IMR-90 (cell line): ENCODE data around the gene RPH3AL. TPM values are rescaled to one million over a fixed set of nuclear protein-coding genes. Genes with fewer than 3 reads are reported as not detected.

Experiments used
- ATAC-seq: fragments of 200-7000 bp; cut with Tn5 transposase; 2 replicates; pipeline ENCODE4 v1.9.1; 2020; ENCODE audit warnings: low read depth, mild to moderate bottlenecking, moderate library complexity
- BruUV-seq: library from RNA; stranded (reverse); fragments of 400-500 nt; replicated peaks from 2 replicates; lab custom pipeline; 2021; lab: Mats Ljungman, UMichigan
- CTCF ChIA-PET: fragments of 300-600 bp; formaldehyde crosslinking; extraction: SDS; loops from one replicate; lab custom pipeline; 2021; ENCODE audit warnings: antibody characterized with exemption; lab: Yijun Ruan, JAX
- POLR2A ChIA-PET: fragments of 300-600 bp; sonication (Branson Sonifier 250); formaldehyde crosslinking; loops from one replicate; lab custom pipeline; 2022; ENCODE audit warnings: antibody characterized with exemption; ENCODE audit not compliant: unreplicated experiment; lab: Charles Lee
- DNase-seq: peaks from one replicate; pipeline ENCODE4 v3.0.0; 2013
- H2AFZ ChIP-seq: replicated peaks from 2 replicates; pipeline ENCODE3; 2013; ENCODE audit warnings: low read length, mild to moderate bottlenecking; ENCODE audit not compliant: poor library complexity
- H2AK5ac ChIP-seq: 2 replicates; pipeline ENCODE4 v1.6.1; 2013; ENCODE audit warnings: low read depth, low read length, inconsistent platforms
- H2AK9ac ChIP-seq: replicated peaks from 2 replicates; pipeline ENCODE3; 2013; ENCODE audit warnings: mild to moderate bottlenecking, low read depth, low read length, moderate library complexity; ENCODE audit not compliant: poor library complexity
- H2BK120ac ChIP-seq: 2 replicates; pipeline ENCODE4 v1.6.1; 2013; ENCODE audit warnings: low read depth, low read length, inconsistent platforms
- H2BK15ac ChIP-seq: 3 replicates; pipeline ENCODE4 v1.6.1; 2013; ENCODE audit warnings: low read depth, low read length, inconsistent platforms
- H2BK20ac ChIP-seq: 2 replicates; pipeline ENCODE4 v1.6.1; 2013; ENCODE audit warnings: low read depth, mild to moderate bottlenecking, inconsistent platforms, low read length, moderate library complexity
- H2BK5ac ChIP-seq: 2 replicates; pipeline ENCODE4 v1.6.1; 2013; ENCODE audit warnings: mild to moderate bottlenecking, low read depth, low read length, inconsistent platforms; ENCODE audit not compliant: poor library complexity, severe bottlenecking
- H3K14ac ChIP-seq: replicated peaks from 2 replicates; pipeline ENCODE4 v1.6.1; 2013; ENCODE audit warnings: low read depth, low read length, inconsistent platforms
- H3K18ac ChIP-seq: 2 replicates; pipeline ENCODE4 v1.6.1; 2013; ENCODE audit warnings: low read depth, low read length, control low read depth
- H3K23ac ChIP-seq: 2 replicates; pipeline ENCODE4 v1.6.1; 2013; ENCODE audit warnings: low read depth, low read length, inconsistent platforms
- H3K27ac ChIP-seq: 2 replicates; pipeline ENCODE4 v1.5.1; 2013; ENCODE audit warnings: mild to moderate bottlenecking, control low read depth, low read length; ENCODE audit not compliant: insufficient read depth
- H3K27me3 ChIP-seq: 2 replicates; pipeline ENCODE4 v1.6.1; 2013; ENCODE audit warnings: low read length; ENCODE audit not compliant: control insufficient read depth, insufficient read depth
- H3K36me3 ChIP-seq: 2 replicates; pipeline ENCODE4 v1.6.1; 2013; ENCODE audit warnings: low read length, mixed read lengths; ENCODE audit not compliant: control insufficient read depth, insufficient read depth
- H3K4ac ChIP-seq: 2 replicates; pipeline ENCODE4 v1.6.1; 2013; ENCODE audit warnings: low read depth, low read length, inconsistent platforms
- H3K4me1 ChIP-seq: 2 replicates; pipeline ENCODE4 v1.6.1; 2013; ENCODE audit warnings: low read length, mixed read lengths; ENCODE audit not compliant: control insufficient read depth, insufficient read depth
- H3K4me2 ChIP-seq: 2 replicates; pipeline ENCODE4 v1.6.1; 2013; ENCODE audit warnings: low read depth, mild to moderate bottlenecking, control low read depth, low read length, moderate library complexity
- H3K4me3 ChIP-seq: 2 replicates; pipeline ENCODE4 v1.5.1; 2013; ENCODE audit warnings: low read depth, mild to moderate bottlenecking, control low read depth, low read length, moderate library complexity; ENCODE audit not compliant: insufficient read depth
- H3K56ac ChIP-seq: 2 replicates; pipeline ENCODE4 v1.6.1; 2013; ENCODE audit warnings: low read length, inconsistent platforms; ENCODE audit not compliant: insufficient read depth; ENCODE audit errors: extremely low read depth
- H3K79me1 ChIP-seq, 2 experiments: 2 replicates each; pipeline ENCODE4 v1.6.1; 2013; ENCODE audit warnings: low read length in 2 of 2, inconsistent platforms in 1 of 2, low read depth in 1 of 2
- H3K9ac ChIP-seq: 2 replicates; pipeline ENCODE4 v1.6.1; 2013; ENCODE audit warnings: low read depth, low read length, control low read depth
- H3K9me1 ChIP-seq: 2 replicates; pipeline ENCODE4 v1.6.1; 2013; ENCODE audit warnings: low read length, inconsistent platforms; ENCODE audit not compliant: insufficient read depth
- H3K9me3 ChIP-seq: 2 replicates; pipeline ENCODE4 v1.6.1; 2013; ENCODE audit warnings: low read length; ENCODE audit not compliant: control insufficient read depth, insufficient read depth
- H4K20me1 ChIP-seq: 2 replicates; pipeline ENCODE4 v1.6.1; 2013; ENCODE audit warnings: low read length, inconsistent platforms; ENCODE audit not compliant: insufficient read depth
- H4K5ac ChIP-seq: 2 replicates; pipeline ENCODE4 v1.6.1; 2013; ENCODE audit warnings: mild to moderate bottlenecking, low read depth, low read length, control low read depth
- H4K8ac ChIP-seq, 2 experiments: 2 replicates each; pipeline ENCODE4 v1.6.1; 2013; ENCODE audit warnings: low read depth in 2 of 2, low read length in 2 of 2, control low read depth in 1 of 2, inconsistent platforms in 1 of 2
- H4K91ac ChIP-seq: 2 replicates; pipeline ENCODE4 v1.6.1; 2013; ENCODE audit warnings: low read depth, low read length, inconsistent platforms; ENCODE audit not compliant: insufficient read depth
- BHLHE40 ChIP-seq: fragments of 150-350 bp; IDR thresholded peaks from 2 replicates; pipeline ENCODE4 v1.6.1; 2016; ENCODE audit warnings: mild to moderate bottlenecking, low read depth, low read length
- CHD1 ChIP-seq: IDR thresholded peaks from 2 replicates; pipeline ENCODE4 v1.6.1; 2012; ENCODE audit warnings: low read depth, low read length, improper control_type of control experiment
- MAFK ChIP-seq: IDR thresholded peaks from 2 replicates; pipeline ENCODE4 v1.6.1; 2012; ENCODE audit warnings: low read depth, low read length, improper control_type of control experiment
- MAZ ChIP-seq: IDR thresholded peaks from 2 replicates; pipeline ENCODE4 v1.6.1; 2012; ENCODE audit warnings: low read depth, mild to moderate bottlenecking, low read length, improper control_type of control experiment, moderate library complexity, borderline replicate concordance
- MXI1 ChIP-seq: IDR thresholded peaks from 2 replicates; pipeline ENCODE4 v1.6.1; 2012; ENCODE audit warnings: low read depth, mild to moderate bottlenecking, low read length, moderate library complexity, borderline replicate concordance
- NFE2L2 ChIP-seq: fragments of 150-350 bp; IDR thresholded peaks from 2 replicates; pipeline ENCODE4 v1.6.1; 2016; ENCODE audit warnings: low read depth, mild to moderate bottlenecking, low read length
- RCOR1 ChIP-seq: IDR thresholded peaks from 2 replicates; pipeline ENCODE4 v1.6.1; 2012; ENCODE audit warnings: mild to moderate bottlenecking, low read length, improper control_type of control experiment; ENCODE audit not compliant: insufficient replicate concordance
- WGBS, 2 experiments: methylation state at CpG; one replicate each; pipeline versions ENCODE4 v1.1.5 to v1.1.7; 2013; ENCODE audit warnings: missing lambda C conversion rate in 2 of 2; ENCODE audit not compliant: insufficient read length in 1 of 2; ENCODE audit errors: extremely low coverage in 2 of 2; 5-methylcytosine and 5-hydroxymethylcytosine counted together
- dilution Hi-C: fragments of 300-500 bp; cut with HindIII; formaldehyde crosslinking; loops from one replicate; pipeline ENCODE4 v1.14.3; 2018; ENCODE audit warnings: low sequenced_read_pairs; ENCODE audit not compliant: unreplicated experiment
- in situ Hi-C: fragments of 300-500 bp; cut with MboI; formaldehyde crosslinking; loops from 3 replicates; pipeline ENCODE4 v1.14.3; 2019; ENCODE audit warnings: low sequenced_read_pairs, inconsistent platforms, mixed read lengths
- intact Hi-C: fragments of 100-400 bp; cut with micrococcal nuclease; formaldehyde crosslinking; loops from 2 replicates; pipeline ENCODE4 v1.10.0; 2022
- polyA plus RNA-seq, 3 experiments: library from polyadenylated mRNA; depleted of rRNA; stranded (reverse); fragments of >200 nt; gene quantifications; 2 replicates each; pipeline ENCODE4 v1.2.3, GENCODE V29; 2012; ENCODE audit warnings: low replicate concordance in 1 of 3
- total RNA-seq: library from RNA; depleted of rRNA; stranded (reverse); fragments of >200 nt; gene quantifications from 2 replicates; pipeline ENCODE4 v1.2.3, GENCODE V29; 2012
- TF ChIP-seq, protein P1 (sequence below): fragments of 150-350 bp; IDR thresholded peaks from 2 replicates; pipeline ENCODE4 v1.6.1; 2016; ENCODE audit warnings: low read depth, mild to moderate bottlenecking, low read length, moderate library complexity, borderline replicate concordance
- TF ChIP-seq, protein P2 (sequence below): conservative IDR thresholded peaks from 2 replicates; pipeline ENCODE4 v1.5.1; 2012; ENCODE audit warnings: mild to moderate bottlenecking, low read depth, low read length, improper control_type of control experiment

Gene RPH3AL
- total and polyA plus RNA-seq, 2 of the 4 experiments (the other 2 are of a cell fraction), result 1.8 to 2.5 TPM

DNA sequence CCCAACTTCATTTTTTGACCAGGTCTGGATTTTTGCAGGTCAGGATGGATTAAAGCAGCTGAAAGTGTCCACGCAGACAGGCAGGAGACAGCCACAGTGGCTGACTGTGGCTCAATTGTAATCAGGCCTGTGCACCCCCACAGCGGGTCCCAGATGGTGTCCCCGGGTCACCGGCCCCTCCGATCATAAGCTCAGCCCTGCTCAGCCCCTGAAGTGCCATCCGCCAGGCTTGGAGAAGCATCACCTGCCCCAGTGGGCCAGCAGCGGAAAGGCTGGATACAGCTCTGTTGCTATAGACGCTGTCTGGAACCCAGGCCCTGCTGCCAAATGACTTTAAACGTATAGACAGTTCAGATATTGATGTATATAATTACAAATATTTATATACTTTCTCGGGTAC lies 60.6 kb downstream of the RPH3AL start:
- Histone ChIP-seq H3K4ac (no peak overlapping the region), H2AK9ac (no peak overlapping the region), H2BK120ac (no peak overlapping the region), H3K36me3 (no peaks in the 10 kb centered on the region), H2AK5ac (no peak overlapping the region), H2AFZ (no peak overlapping the region), H3K4me2 (no peak overlapping the region), H3K9me3 (no peaks in the 10 kb centered on the region), H2BK20ac (no peak overlapping the region), H3K4me1 (no peaks in the 10 kb centered on the region), H3K14ac (no peak overlapping the region), H3K9me1 (no peaks in the 10 kb centered on the region), H3K27ac (no peak overlapping the region), H3K79me1 (no peaks in the 10 kb centered on the region), H3K4me3 (no peak overlapping the region), H3K9ac (no peak overlapping the region), H2BK15ac (no peak overlapping the region), H4K20me1 (no peaks in the 10 kb centered on the region), H4K91ac (no peak overlapping the region), H4K8ac (no peak overlapping the region), H3K23ac (no peak overlapping the region), H3K18ac (no peak overlapping the region), H4K5ac (no peak overlapping the region), H3K56ac (no peak overlapping the region), H2BK5ac (no peak overlapping the region), H3K27me3 (peaks cover 26% of the 10 kb centered on the region)
- CTCF ChIA-PET, result no interaction called here
- in situ Hi-C loops (no loop called here), dilution Hi-C loops (no loop called here), intact Hi-C loops (no loop called here)
- BruUV-seq, result no TSS peak
- ATAC-seq (no peak), DNase-seq (no peak)
- TF ChIP-seq RCOR1 (no peak), MAZ (no peak), CHD1 (no peak), BHLHE40 (no peak), MAFK (no peak), NFE2L2 (no peak), MXI1 (no peak)
- TF ChIP-seq, protein P1, sequence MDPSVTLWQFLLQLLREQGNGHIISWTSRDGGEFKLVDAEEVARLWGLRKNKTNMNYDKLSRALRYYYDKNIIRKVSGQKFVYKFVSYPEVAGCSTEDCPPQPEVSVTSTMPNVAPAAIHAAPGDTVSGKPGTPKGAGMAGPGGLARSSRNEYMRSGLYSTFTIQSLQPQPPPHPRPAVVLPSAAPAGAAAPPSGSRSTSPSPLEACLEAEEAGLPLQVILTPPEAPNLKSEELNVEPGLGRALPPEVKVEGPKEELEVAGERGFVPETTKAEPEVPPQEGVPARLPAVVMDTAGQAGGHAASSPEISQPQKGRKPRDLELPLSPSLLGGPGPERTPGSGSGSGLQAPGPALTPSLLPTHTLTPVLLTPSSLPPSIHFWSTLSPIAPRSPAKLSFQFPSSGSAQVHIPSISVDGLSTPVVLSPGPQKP, result no peak
- TF ChIP-seq, protein P2, sequence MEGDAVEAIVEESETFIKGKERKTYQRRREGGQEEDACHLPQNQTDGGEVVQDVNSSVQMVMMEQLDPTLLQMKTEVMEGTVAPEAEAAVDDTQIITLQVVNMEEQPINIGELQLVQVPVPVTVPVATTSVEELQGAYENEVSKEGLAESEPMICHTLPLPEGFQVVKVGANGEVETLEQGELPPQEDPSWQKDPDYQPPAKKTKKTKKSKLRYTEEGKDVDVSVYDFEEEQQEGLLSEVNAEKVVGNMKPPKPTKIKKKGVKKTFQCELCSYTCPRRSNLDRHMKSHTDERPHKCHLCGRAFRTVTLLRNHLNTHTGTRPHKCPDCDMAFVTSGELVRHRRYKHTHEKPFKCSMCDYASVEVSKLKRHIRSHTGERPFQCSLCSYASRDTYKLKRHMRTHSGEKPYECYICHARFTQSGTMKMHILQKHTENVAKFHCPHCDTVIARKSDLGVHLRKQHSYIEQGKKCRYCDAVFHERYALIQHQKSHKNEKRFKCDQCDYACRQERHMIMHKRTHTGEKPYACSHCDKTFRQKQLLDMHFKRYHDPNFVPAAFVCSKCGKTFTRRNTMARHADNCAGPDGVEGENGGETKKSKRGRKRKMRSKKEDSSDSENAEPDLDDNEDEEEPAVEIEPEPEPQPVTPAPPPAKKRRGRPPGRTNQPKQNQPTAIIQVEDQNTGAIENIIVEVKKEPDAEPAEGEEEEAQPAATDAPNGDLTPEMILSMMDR, result no peak
- POLR2A ChIA-PET, result no interaction called here
- WGBS, 2 experiments, result 63% methylated on average over 2 of the region's 10 CpGs; no CpG with 5 or more reads in 1 of the 2 experiments
